WTC11 (cell line): ENCODE measurements around the gene CNDP2.

Experiments used
- ATF2 ChIP-seq: sonication (generic); formaldehyde crosslinking; IDR thresholded peaks from 2 replicates; pipeline ENCODE4 v1.8.1; 2022; ENCODE audit warnings: low read depth, missing genetic modification reagents, borderline replicate concordance
- CTCF ChIP-seq: fragments of 200-600 bp; IDR thresholded peaks from 2 replicates; pipeline ENCODE4 v1.8.0; 2022; ENCODE audit warnings: antibody characterized with exemption
- JUN ChIP-seq: sonication (generic); formaldehyde crosslinking; IDR thresholded peaks from 2 replicates; pipeline ENCODE4 v1.8.0; 2023; ENCODE audit warnings: mild to moderate bottlenecking, missing genetic modification reagents
- SMAD4 ChIP-seq: sonication (generic); formaldehyde crosslinking; IDR thresholded peaks from 2 replicates; pipeline ENCODE4 v1.8.0; 2022; ENCODE audit warnings: mild to moderate bottlenecking, missing genetic modification reagents

- TF ChIP-seq CTCF (no peak), JUN (CRISPR knock-in tag) (no peak), SMAD4 (CRISPR knock-in tag) (no peak), ATF2 (CRISPR knock-in tag) (no peak)
These were observed 13.5 kb upstream of the CNDP2 start for GRCh38 chr18:74482697-74483096.
